Epidermal melanocyte (primary cell): Measurements from ENCODE around the gene HAAO.
"Not testable (repeated sequence)": the region's sequence is repeated elsewhere in the genome, so short reads cannot be mapped to it uniquely, and the experiment has no call there.

ENCODE experiments used
- DNase-seq: peaks from one replicate; pipeline ENCODE4 v3.0.0; 2011; ENCODE audit warnings: low spot score; ENCODE audit not compliant: insufficient read length

The HAAO gene

DNA sequence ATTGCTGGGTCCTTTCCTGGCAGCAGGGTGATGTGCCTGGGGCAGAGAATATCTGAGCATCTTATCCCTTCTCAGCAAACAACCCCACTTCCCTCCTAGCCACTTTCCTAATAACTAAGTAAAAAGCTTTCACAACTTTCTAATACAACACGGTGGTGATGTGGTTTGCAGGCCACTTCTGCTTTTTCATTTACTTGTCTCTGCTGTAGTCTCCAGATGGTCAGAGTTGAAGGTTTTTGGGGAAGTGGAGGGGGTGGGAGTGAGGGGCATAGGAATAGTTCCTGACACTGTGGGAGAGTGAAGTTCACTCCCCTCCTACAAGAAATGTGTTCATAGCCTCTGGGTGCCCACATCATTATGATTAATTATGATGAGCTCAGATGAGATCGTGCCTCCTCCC is 40.1 kb downstream of the HAAO start:
- no peak for DNase-seq

DNA sequence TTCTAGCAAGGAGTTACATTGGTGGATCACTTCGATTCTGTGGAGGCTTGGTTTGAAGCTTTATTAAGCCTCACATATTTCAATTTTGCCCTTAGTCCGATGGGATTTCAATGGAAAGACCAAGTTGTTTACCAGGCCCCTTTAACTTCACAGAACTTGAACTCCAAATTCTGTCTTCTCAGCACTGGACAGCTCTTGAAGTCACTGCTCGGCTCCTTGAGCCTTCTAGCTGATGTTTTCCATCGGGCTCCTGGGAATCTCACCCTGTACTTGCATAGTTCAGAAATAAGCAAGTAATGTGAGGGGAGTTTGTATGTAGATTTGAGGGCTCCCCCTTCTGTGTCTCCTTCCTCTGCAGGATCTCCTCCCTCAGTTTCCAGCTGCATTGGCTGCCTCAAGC is 43.5 kb downstream of the HAAO start:
- no peak for DNase-seq

DNA sequence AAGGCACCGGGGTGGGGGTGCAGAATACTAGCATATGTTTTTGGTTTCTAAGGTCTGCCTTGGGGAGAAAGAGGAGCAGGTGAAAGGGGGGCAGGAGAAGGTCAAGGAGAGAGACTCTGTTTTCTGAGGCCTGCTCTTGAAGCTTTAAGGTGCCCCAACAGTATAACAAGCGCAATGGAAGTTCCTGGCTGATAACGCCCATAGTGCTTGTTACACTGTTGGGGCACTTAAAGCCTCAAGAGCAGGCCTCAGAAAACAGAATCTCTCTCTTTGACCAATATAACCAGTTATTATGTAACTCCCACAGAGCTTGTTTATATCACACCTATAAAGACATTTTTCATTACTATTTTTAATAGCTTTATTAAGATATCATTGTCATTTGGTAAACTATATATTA is 45.0 kb downstream of the HAAO start:
- DNase-seq: no peak

DNA sequence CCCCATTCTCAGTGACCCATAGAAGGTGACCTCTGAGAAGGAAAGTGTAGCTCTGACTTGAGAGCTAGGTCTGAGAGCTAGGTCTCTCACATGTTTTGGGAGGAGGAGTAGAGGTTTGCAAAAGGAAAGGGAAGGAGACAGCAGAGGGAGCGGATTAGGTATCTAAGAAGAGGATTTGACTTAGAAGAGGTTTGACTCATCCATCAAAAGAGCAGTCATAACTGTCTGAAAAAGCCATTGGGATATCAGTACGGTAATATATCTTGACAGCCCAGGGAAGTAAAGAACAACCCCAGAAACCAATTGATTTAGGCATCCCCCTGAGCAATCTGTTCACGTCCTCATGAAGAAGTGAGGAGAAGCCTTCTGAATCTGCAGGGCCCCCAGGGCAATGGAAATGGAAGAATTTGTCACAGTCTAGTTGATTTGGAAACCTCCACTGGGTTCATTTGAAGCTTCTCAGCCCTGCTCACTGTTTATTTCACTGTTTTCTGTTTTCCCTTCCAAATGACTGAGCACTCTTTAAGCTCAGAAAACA is 47.8 kb downstream of the HAAO start:
- no peak for DNase-seq

DNA sequence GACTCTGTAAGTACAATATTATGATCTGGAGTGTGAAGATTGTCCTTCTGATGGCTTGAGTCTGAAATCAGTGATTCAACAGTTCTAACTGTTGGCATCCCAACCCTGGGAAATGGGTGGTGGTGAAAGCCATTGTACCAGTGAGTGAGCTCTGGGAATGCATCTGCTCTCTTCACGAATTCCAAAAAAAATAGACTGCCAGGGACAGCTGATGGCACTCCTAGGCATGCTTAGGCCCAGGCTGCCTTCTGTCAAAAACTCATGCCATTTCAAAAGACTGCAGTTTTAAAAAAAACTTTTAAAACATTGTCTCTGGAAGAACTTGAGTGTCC is 48.8 kb downstream of the HAAO start:
- no peak for DNase-seq

DNA sequence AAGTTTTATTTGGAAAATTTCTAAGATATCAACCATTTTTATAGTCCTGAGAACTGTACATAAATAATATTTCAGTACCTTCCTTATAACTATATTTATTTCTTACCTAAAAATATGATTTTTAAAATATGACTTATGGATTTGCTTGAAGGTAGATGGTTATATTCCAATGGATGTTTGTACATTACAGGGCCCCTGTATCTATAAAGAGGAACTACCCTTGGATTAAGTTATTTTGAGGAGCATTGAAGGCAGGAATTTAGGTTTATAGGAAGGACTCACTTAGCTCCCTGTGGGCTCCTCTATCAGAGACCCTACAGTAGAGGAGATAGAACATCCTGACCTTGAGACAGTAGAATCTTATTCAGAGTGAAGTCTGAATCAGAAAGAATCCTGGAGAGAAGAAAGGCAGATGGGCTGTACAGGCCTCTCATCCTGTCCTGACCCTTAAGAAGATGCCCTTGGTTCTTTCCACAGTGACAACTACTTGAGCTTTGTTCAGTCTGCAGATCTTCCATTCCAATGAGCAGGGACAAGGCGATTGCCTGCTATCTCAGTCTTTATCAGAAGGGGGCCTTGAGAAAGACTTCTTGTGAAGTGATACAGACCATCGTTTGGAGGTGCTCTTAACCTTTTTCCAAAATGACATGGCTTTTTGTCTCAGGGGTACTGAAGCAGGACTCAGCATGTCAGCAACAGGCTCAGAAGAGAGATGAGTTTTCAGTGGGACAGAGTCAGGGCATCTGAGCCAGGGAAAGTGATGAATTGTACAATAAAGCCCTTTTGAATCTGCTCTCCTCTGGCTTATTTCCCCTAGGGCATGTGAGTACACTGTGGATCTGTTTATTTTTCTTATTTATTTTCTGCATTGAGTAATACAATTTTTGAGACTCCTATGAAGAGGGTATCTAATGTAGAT is 49.4 kb downstream of the HAAO start:
- DNase-seq: peak; percentile 54

DNA sequence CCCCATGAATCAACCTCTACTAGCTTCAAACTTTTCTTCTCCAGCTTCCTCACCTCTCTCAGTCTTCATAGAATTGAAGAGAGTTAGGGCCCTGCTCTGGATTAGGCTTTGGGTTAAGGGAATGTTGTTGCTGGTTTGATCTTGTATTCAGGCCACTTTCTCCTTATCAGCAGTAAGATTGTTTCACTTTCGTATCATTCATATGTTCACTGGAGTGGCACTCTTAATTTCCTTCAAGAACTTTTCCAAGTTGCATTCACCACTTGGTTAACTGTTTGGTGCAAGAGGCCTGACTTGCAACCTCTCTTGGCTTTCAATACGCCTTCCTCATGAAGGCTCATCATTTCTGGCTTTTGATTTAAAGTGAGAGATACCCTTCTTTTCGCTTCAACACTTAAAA is 51.2 kb downstream of the HAAO start:
- DNase-seq: no peak

DNA sequence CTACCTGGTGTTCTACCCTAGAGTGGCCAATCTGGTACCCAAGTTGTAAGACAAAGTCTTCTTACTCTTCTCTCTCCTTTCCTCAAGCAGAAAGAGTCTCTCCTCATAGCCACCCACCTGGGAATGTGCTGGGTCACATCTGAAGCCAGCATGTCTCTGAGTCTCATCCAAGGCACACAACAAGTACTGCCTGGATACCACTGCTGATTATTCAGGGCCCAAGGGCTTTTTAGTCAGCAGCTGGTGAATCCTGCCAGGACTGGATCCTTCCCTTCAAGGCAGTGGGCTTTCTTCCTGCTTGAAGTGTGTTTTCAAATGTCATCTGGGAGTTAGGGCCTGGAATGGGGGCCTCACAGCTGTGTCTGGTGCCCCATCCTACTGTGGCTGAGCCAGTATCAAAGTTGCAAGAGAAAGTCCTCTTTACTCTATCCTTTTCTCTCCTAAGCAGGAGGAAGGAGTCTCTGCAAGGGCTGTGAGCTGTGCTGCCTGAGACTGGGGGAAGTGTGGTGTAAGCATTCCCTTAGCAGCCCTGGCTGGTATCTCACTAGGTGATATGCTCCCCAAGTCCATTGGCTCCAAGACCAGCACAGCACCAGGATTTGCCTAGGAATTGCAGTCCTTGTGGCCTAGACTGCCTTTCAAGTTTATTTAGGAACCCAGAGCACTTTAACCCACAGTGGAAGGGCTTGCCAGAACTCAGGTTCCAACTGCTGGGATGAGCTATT is 55.6 kb downstream of the HAAO start:
- no peak for DNase-seq

DNA sequence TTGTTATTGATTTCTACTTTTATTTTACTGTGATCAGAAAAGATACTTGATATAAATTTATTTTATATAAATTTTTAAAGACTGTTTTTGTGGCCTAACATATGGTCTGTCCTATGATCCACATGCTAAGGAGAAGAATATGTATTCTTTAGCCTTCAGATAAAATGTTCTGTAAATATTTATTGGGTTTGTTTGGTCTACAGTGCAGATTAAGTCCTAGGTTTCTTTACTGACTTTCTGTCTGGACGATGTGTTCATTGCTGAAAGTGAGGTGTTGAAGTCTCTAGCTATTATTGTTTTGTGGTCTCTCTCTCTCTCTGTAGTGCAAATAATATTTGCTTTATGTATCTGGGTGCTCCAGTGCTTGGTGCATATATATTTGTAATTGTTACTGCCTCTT is 58.5 kb downstream of the HAAO start:
- no peak for DNase-seq

DNA sequence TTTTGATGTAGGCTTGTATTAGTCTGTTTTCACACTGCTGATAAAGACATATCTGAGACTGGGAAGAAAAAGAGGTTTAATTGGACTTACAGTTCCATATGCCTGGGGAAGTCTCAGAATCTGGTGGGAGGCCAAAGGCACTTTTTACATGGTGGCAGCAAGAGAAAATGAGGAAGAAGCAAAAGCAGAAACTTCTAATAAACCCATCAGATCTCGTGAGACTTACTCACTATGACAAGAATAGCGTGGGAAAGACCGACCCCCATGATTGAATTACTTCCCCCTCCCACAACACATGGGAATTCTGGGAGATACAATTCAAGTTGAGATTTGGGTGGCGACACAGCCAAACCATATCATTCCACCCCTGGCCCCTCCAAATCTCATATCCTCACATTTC is 61.1 kb downstream of the HAAO start:
- not testable (repeated sequence) for DNase-seq

DNA sequence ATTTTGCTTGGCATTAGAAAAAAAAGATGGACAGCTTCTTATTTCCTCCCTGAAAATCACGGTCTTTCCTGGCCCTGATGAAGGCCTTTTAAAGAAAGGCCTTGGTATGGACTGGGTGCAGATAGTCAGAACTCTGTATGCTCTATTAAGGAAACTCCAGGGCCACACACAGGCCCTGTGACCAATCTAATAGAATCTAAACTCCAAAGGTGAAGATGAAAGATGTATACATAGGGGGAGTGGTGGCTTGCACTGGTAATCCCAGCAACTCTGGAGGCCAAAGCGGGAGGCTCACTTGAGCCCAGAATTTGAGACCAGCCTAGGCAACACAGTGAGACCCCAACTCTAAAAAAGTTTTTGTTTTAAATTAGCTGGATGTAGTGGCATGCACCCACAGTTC is 65.7 kb downstream of the HAAO start:
- no peak for DNase-seq

DNA sequence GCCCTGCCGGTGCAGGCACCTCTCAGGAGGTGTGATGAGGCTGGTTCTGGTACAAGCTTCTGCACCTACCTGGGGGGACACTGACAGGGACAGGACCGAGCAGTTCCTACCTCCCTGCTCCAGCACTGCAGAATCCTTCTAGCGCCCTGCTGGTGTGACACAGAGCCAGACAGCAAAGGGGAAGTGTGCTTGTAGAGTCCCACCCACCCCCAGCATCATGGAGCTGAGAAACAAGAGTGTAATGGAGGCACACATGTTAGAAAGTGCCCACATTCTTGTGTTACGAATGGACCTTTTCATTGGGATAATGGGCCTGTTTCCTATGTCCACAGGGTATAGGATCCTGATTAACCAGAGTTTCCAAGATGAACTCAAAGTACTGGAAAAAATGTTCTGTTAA is 66.7 kb downstream of the HAAO start:
- DNase-seq: no peak

DNA sequence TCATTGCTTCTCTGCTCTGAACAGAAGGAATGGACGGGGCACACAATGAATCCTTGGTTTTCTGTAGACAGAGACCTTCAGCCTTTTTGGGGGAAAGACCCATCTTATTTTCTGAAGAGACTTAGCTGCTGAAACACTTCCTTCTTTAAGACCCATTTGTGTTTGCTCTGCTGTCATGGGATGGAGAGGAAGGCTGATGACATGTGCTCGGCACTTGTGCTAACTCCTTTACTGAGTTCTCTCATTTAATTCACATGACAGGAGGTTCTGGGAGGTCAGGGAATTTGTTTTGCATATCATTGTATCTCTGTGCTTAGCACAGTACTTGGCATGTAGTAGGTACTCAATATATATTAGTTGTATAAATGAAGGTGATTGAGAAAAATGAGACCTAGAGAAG is 67.5 kb downstream of the HAAO start:
- no peak for DNase-seq

DNA sequence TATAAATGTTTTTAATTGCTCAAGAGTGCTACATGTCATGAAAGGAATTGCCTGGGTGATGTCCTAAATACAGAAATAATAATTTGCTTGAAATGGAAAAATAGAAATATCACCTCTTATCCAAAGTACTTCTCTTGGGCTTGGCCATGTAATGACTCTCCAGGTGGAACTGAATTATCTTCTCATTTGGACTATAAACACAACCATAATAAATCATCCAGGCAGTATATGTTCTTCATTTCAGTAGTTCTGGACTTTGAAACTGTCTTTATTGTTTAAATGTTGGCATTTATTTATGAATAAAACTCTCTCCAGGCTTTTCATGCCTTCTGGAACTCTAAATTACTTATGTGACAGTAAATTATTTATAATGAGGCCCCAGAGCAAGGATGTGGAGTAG is 68.9 kb downstream of the HAAO start:
- no peak for DNase-seq

DNA sequence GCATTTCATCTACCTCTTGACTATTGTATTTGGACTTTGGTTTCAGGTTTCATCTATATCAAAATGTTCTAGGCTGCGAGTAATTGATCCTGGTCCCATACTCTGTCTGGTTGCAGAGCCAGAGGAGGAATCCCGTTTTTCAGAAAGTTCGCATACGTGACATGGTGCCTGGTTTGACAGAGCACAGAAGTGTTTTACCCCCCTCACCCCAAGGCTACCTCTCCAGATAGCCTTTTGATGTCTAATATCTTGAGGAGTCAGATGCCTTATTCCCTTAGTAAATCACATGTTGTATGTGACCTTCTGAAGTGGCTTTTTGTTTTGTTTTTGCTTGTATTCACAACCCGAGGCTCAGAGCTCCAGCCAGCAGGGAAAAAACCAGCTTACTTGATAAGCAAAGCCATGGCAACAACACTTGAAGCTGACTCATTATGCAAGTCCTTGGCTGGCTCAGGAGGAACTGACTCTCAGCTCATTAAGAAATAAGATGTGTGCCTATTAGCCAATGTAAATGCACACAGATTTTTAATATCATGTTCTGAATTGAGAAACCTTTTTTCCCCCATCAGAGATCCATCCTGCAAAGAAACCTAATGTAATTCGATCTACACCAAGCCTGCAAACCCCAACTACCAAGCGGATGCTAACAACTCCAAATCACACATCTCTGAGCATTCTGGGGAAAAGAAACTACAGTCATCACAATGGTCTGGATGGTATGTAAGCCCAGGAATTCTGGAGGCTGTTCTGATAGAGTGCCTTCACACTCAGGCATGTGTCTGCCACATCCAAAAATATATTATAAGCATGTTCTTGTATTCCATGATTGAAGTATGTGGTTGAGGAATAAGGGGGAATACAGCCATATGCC is 69.8 kb downstream of the HAAO start:
- no peak for DNase-seq

DNA sequence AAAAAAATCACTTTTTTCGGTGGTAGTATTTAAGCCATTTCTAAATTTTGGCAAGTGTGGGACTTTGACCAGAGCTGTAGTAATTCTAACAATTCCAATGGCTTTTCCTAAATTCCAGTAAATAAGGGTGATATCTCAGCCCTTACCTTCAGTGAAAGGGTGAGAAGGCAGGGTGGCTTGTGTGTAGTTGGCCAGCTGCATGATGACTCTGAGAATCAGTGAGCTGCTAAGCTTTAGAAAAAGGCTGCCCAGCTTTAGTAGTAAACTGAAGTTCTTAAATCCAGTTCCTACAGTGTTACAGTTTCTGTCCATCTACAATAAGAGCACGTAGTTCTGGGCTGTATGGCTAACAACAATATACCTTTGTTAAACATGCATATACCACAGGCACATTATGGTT is 70.5 kb downstream of the HAAO start:
- DNase-seq: no peak
